MG63 (cell line): Measurements from ENCODE around the gene CDCP1. TPM values are rescaled to one million over a fixed set of nuclear protein-coding genes. Genes with fewer than 3 reads are reported as not detected.

Source experiments
- DNase-seq: peaks from one replicate; pipeline ENCODE4 v3.0.0-alpha.2; 2020
- H3K27me3 ChIP-seq: fragments of 250-450 bp; sonication (Bioruptor Pico); 2 replicates; pipeline ENCODE4 v1.5.1; 2020; ENCODE audit warnings: mild to moderate bottlenecking, moderate library complexity
- H3K36me3 ChIP-seq: fragments of 250-450 bp; sonication (Bioruptor Pico); 2 replicates; pipeline ENCODE4 v1.5.1; 2020; ENCODE audit warnings: mild to moderate bottlenecking, moderate library complexity
- H3K4me3 ChIP-seq: fragments of 250-450 bp; sonication (Bioruptor Pico); 2 replicates; pipeline ENCODE4 v1.5.1; 2020; ENCODE audit warnings: mild to moderate bottlenecking, moderate library complexity
- H3K9me3 ChIP-seq: fragments of 250-450 bp; sonication (Bioruptor Pico); 2 replicates; pipeline ENCODE4 v1.5.1; 2020; ENCODE audit warnings: mild to moderate bottlenecking, moderate library complexity
- total RNA-seq: library from RNA; depleted of rRNA; stranded (reverse); fragments of >200 nt; shearing (Covaris generic); gene quantifications from 2 replicates; pipeline ENCODE4 v1.2.3, GENCODE V29; 2014; ENCODE audit warnings: low replicate concordance

CDCP1 gene
- total RNA-seq, 1 experiment from 2014 or later, result 0.03 TPM

- no peaks in the 10 kb centered on the region for H3K9me3 ChIP-seq
- peak; percentile 58 for DNase-seq
- no peaks in the 10 kb centered on the region for H3K27me3 ChIP-seq
- H3K36me3 ChIP-seq, result no peaks in the 10 kb centered on the region
- no peak overlapping the region for H3K4me3 ChIP-seq
Measured at GRCh38 chr3:45105855-45106671, 40.1 kb downstream of the CDCP1 start.

DNA sequence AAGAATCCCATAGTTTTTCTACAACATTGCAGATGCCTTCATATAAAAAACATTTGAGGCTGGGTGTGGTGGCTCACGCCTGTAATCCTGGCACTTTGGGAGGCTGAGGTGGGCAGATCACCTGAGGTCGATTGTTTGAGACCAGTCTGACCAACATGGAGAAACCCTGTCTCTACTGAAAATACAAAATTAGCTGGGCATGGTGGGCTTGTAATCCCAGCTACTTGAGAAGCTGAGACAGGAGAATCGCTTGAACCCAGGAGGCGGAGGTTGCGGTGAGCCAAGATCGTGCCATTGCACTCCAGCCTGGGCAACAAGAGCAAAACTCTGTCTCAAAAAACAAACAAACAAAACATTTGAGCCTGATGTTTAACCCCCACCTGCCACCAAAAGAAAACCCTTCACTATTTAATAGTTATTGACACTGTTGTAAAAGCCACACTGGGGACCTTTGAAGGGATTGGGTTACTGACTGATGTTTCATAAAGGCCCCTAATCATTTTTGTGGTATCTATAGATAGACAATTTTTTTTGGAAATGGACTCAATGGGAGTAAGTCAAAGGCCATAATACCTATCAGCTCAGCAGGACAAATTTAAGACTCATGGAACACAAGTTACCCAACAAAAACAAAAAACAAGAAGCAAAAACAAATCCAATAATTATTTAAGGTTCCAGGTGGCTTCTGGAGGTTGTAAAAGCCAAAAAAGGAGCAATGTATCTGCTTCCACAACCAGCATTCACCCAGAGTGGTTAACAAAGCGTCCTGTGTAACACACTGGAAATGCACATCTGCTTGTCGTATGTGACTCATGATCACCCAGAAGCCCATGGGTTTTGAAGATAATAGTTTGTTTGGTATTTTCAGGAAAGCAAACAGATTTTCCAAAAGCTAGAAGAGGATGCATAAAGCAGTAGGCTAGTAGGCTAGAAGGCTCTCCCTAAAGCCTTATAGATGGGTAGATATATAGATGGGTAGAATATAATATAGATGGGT is 41.2 kb downstream of the CDCP1 start:
- Histone ChIP-seq H3K27me3 (no peaks in the 10 kb centered on the region), H3K4me3 (no peak overlapping the region), H3K9me3 (no peaks in the 10 kb centered on the region), H3K36me3 (no peaks in the 10 kb centered on the region)
- no peak for DNase-seq

DNA sequence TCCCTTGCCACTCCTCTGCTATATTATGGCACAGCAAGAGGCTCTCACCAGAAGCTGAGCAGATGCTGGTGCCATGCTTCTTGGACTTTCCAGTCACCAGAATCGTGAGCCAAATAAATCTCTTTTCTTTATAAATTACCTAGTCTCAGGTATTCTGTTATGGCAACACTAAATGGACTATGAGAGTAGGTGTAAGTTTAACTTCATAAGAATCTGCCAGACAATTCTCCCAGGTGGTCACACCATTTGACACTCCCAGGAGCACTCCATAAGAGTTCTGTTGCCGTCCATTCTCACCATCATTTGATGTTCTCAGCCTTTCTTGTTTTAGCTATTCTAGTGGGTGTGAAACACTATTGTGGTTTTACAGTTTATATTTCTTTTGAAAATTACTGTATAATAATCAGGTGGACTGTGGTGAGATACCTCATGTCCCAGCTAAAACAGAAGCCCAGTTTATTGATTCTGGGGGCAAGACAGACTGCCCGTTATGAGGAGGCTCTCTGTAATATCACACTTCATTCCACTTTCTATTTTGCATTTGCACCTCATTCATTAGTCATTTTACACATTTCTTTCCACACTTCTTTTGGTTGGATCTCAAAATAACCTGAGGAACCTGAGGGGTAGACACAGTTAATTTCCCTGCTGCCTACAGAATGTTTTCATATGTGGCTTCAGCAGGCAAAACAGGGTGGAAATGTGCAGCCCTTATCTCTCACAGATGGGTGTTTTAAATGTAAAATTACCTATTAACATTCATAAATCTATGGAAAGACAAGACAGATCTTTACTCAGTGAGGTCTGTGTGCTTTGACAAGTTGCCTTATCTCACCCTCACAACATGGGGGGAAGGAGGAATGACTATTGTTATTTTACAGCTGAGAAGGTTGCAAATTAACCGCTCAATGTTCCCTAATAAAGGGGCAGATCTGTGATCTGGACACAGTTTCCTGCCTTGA is 42.1 kb downstream of the CDCP1 start:
- Histone ChIP-seq H3K4me3 (no peak overlapping the region), H3K9me3 (no peaks in the 10 kb centered on the region), H3K36me3 (no peaks in the 10 kb centered on the region), H3K27me3 (no peaks in the 10 kb centered on the region)
- no peak for DNase-seq

DNA sequence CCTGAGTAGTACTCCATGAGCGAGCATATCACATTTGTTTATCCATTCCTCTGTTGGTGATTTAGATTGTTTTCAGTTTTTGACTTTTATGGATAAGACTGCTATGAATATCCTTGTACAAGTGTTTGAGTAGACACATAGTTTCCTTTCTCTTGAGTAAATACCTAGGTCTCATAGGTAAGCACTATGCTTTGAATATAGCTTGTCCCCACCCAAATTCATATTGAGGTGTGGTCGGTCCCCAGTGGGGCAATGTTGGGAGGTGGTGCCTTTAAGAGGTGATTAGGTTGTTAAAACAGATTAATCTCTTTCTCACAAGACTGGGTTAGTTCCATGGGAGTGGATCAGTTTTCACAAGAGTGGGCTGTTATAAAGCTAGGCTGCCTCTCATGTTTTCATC is 42.8 kb downstream of the CDCP1 start:
- Histone ChIP-seq H3K36me3 (no peaks in the 10 kb centered on the region), H3K9me3 (no peaks in the 10 kb centered on the region), H3K4me3 (no peak overlapping the region), H3K27me3 (no peaks in the 10 kb centered on the region)
- DNase-seq, result no peak

- no peaks in the 10 kb centered on the region for H3K27me3 ChIP-seq
- no peak overlapping the region for H3K4me3 ChIP-seq
- H3K36me3 ChIP-seq, result no peaks in the 10 kb centered on the region
- H3K9me3 ChIP-seq, result no peaks in the 10 kb centered on the region
- peak; percentile 10 for DNase-seq
Measured at GRCh38 chr3:45100981-45101407, 45.2 kb downstream of the CDCP1 start.

DNA sequence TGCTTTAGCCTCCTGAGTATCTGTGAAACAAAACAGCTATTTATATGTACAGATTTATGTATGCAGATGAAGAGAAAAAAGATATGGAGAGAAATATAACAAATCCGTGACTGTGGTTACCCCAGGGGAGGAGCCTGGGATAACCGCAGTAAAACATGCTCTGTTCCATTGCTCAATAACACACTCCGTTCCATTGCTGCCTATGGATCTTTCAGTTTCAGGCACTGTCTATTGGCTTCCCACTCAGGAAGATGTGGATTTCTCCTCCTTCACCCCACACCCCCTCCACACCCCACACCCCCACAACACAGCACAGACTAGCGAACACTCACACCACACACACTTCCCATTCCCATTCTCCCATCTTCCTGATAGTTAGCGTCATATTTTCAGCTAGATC is 47.9 kb downstream of the CDCP1 start:
- no peaks in the 10 kb centered on the region for H3K27me3 ChIP-seq
- no peak overlapping the region for H3K4me3 ChIP-seq
- H3K36me3 ChIP-seq, result no peaks in the 10 kb centered on the region
- H3K9me3 ChIP-seq, result no peaks in the 10 kb centered on the region
- no peak for DNase-seq

- Histone ChIP-seq H3K4me3 (no peak overlapping the region), H3K27me3 (no peaks in the 10 kb centered on the region), H3K36me3 (no peaks in the 10 kb centered on the region), H3K9me3 (no peaks in the 10 kb centered on the region)
- DNase-seq, result no peak
Measured at GRCh38 chr3:45097296-45097883, 48.8 kb downstream of the CDCP1 start.

DNA sequence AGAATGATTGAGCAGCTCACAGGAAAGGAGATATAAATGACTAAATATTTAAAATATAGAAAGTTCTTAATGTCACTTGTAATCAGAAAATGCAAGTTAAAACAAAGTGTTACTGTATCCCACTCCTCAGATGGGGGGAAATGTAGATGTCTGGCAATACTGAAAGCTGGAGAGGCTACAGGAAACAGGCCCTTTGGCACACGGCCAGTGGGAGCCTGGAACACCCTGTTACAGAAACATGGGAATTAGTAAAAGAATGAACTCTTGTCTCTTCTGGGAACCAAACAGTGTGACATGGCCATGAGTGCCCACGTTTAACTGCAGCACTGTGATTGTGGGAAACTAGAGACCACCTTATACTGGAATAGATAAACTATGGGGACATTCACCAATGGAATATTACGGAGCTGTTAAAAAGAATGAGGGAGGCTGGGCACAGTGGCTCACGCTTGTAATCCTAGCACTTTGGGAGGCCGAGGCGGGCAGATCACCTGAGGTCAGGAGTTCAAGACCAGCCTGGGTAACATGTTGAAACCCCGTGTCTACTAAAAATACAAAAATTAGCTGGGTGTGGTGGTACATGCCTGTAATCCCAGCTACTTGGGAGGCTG is 50.2 kb downstream of the CDCP1 start:
- Histone ChIP-seq H3K27me3 (no peaks in the 10 kb centered on the region), H3K4me3 (no peak overlapping the region), H3K36me3 (no peaks in the 10 kb centered on the region), H3K9me3 (no peaks in the 10 kb centered on the region)
- DNase-seq, result no peak

GRCh38 chr3:45093176-45093575 is 53.0 kb downstream of the CDCP1 start:
- Histone ChIP-seq H3K9me3 (no peaks in the 10 kb centered on the region), H3K4me3 (no peak overlapping the region), H3K36me3 (no peaks in the 10 kb centered on the region), H3K27me3 (no peaks in the 10 kb centered on the region)
- no peak for DNase-seq

- no peak overlapping the region for H3K4me3 ChIP-seq
- H3K27me3 ChIP-seq, result no peaks in the 10 kb centered on the region
- DNase-seq, result peak; percentile 11
- H3K36me3 ChIP-seq, result no peaks in the 10 kb centered on the region
- H3K9me3 ChIP-seq, result no peaks in the 10 kb centered on the region
Measured at GRCh38 chr3:45092132-45093031, 53.8 kb downstream of the CDCP1 start.

- no peak for DNase-seq
- H3K36me3 ChIP-seq, result no peaks in the 10 kb centered on the region
Measured at GRCh38 chr3:45090855-45091254, 55.3 kb downstream of the CDCP1 start.

DNA sequence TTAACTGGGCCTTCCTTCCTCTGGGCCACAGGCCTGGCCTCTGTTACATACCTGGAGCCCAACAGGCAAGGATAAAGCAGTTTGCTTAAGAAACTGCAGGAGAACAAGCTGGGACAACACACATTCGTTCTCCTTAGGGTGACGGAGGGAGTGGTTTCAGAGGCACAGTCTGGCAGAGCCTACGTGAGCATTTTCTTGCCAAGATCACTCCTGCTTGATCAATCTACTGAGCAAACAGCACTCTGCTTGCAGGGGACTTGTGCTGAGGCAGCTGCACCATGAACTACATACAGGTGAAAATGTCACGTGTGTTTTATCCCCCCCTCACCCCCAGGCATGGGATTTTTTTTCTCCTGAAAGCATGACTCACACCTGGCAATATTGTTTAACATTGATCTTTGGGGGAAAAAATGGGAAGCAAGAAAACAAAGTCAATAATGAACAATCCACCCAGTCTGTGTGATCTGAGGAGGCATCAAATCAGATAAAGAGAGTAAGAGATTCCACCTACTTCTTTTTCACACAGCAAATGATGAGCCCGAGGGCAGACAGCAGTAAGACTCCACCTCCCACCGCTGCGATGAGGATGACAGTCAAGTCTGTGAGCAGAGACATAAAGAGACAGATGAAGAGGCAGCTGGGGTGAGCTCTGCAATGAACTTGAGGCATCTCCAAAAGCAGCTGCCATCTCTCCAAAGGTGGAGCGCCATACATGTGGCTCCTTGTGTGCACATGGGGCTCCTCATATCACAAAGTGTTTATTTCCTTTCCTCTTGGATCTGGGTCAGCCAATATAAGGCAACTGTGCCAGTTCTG is 57.4 kb downstream of the CDCP1 start:
- H3K27me3 ChIP-seq, result no peaks in the 10 kb centered on the region
- H3K4me3 ChIP-seq, result no peak overlapping the region
- H3K9me3 ChIP-seq, result no peaks in the 10 kb centered on the region
- H3K36me3 ChIP-seq, result no peaks in the 10 kb centered on the region
- DNase-seq, result no peak

More at GRCh38 chr3:45090855-45091254, 55.3 kb downstream of the CDCP1 start:
- no peak overlapping the region for H3K4me3 ChIP-seq
- H3K27me3 ChIP-seq, result no peaks in the 10 kb centered on the region
- H3K9me3 ChIP-seq, result no peaks in the 10 kb centered on the region

DNA sequence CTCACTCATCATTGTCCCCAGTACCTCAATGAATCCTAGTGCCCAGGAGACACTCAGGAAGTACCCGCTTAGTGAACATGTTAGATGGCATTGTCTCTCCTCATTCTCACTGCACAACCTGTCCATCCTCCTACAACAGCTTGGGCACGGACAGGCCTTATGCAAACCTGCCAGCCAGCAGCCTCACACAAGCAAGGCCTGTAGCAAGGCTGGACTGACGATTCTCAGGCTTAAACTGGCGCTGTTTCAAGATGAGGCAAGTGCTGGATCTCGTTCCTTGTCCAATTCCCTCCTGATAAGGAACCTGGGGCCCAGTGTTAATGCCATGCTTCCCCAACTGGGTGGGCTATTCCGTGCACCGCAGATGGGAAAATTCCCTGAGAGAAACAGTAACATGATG is 59.0 kb downstream of the CDCP1 start:
- Histone ChIP-seq H3K9me3 (no peaks in the 10 kb centered on the region), H3K36me3 (no peaks in the 10 kb centered on the region), H3K4me3 (no peak overlapping the region), H3K27me3 (no peaks in the 10 kb centered on the region)
- DNase-seq, result no peak
